Measurements from ENCODE around the gene BSPRY.
"Not testable (repeated sequence)": the region's sequence is repeated elsewhere in the genome, so short reads cannot be mapped to it uniquely, and the experiment has no call there.

Gene BSPRY

DNA sequence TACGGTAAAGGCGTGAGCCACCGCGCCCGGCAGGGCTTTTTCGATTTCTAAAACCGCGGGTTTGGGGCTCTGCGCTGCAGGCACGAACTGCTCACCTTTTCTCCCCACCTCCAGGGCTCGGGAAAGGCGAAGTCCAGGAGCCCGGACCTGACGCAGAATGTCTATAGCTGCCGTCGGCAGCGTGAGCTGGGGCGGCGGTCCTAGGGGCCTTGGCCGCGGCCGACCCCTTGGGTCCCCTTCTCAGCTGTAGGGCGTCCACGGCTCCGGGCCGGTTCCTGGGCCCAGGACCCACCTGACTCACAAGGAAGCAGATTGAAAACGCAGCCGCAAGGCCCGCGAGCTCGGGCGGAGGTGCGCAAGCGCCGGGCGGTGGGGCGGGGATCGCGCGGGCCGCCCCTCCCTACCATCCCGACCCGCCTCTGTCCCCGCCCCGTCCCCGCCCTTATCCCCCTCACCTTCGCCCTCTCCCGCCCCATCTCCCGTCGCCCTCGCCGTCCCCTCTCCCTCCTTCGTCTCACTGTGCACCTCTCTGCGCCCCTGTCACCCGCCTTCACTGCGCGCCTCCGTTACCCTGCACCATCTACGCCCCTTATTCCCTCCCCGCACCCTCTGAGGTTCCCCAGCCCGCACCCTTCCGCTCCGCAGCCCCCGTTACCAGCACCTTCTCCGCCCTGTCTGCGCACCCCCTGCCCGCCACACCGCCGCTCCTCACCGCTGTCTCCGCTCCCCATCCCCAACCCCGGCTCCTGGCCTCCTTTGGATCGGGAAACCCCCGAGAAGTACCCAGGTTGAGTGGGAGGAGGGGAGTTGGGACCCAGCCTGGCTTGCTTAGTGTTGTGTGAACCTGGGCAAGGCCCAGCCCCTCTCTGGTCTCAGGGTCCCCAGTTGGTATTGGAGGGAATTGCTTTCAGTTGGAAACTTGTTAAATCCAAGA lies 27.6 kb downstream of the BSPRY start, which contains the start of gene HDHD3:
Gene HDHD3, minus strand, starts transcription at position 353 of the 934 bp plus-strand sequence. CDS start 2,632 bp downstream, outside the sequence.
- no peak for TF ChIP-seq Cebpa-rat (IDR thresholded peaks at IDR 0.05)
- peaks cover 15% of the 10 kb centered on the region; the same call in 1 of the 2 replicates for H4K20me1 ChIP-seq
- peak within 1 kb of the TSS; percentile 78 for H3K27ac ChIP-seq
- no peaks in the 10 kb centered on the region for H3K27me3 ChIP-seq
- no peaks in the 10 kb centered on the region for H3K9me3 ChIP-seq
- H3K4me3 ChIP-seq: peak within 1 kb of the TSS; percentile 75
- H3K9ac ChIP-seq: peak within 1 kb of the TSS; percentile 84
- peaks cover 27% of the 10 kb centered on the region for H3K4me1 ChIP-seq
- H3K36me3 ChIP-seq: peaks cover 36% of the 10 kb centered on the region
- H3K4me2 ChIP-seq: peak within 1 kb of the TSS; percentile 91

DNA sequence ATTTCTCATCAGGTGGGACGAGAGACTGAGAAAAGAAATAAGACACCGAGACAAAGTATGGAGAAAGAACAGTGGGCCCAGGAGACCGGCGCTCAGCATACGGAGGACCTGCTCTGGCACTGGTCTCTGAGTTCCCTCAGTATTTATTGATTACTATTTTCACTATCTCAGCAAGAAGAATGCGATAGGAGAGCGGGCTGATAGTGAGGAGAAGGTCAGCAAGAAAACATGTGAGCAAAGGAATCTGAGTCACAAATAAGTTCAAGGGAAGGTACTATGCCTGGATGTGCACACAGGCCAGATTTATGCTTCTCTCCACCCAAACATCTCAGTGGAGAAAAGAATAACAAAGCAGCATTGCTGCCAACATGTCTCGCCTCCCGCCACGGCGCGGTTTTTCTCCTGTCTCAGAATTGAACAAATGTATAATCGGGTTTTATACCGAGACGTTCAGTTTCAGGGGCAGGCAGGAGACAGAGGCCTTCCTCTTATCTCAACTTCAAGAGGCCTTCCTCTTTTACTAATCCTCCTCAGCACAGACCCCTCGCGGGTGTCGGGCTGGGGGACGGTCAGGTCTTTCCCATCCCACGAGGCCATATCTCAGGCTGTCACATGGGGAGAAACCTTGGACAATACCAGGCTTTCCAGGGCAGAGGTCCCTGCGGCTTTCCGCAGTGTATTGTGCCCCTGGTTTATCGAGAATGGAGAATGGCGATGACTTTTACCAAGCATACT lies 29.9 kb downstream of the BSPRY start:
- H3K4me2 ChIP-seq, H3K27me3 ChIP-seq, H4K20me1 ChIP-seq, H3K27ac ChIP-seq, H3K9me3 ChIP-seq, H3K9ac ChIP-seq, H3K4me3 ChIP-seq: not testable (repeated sequence)
- Histone ChIP-seq H3K36me3 (peaks cover 12% of the 10 kb centered on the region), H3K4me1 (peaks cover 25% of the 10 kb centered on the region)

DNA sequence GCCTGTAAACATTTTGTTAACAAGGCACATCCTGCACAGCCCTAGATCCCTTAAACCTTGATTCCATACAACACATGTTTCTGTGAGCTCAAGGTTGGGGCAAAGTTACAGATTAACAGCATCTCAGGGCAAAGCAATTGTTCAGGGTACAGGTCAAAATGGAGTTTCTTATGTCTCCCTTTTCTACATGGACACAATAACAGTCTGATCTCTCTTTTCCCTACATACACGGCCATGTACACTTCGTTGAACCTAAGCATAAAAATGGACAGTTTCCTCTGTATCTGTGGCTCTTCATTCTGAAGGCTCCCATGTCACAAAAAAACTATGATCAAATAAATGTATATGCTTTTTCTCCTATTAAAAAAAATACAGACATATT lies 30.5 kb downstream of the BSPRY start:
- not testable (repeated sequence) for H3K4me3 ChIP-seq, H3K36me3 ChIP-seq, H3K9ac ChIP-seq, H3K9me3 ChIP-seq, H3K4me2 ChIP-seq, H3K27me3 ChIP-seq, H3K27ac ChIP-seq, H4K20me1 ChIP-seq
- peaks cover 25% of the 10 kb centered on the region for H3K4me1 ChIP-seq

DNA sequence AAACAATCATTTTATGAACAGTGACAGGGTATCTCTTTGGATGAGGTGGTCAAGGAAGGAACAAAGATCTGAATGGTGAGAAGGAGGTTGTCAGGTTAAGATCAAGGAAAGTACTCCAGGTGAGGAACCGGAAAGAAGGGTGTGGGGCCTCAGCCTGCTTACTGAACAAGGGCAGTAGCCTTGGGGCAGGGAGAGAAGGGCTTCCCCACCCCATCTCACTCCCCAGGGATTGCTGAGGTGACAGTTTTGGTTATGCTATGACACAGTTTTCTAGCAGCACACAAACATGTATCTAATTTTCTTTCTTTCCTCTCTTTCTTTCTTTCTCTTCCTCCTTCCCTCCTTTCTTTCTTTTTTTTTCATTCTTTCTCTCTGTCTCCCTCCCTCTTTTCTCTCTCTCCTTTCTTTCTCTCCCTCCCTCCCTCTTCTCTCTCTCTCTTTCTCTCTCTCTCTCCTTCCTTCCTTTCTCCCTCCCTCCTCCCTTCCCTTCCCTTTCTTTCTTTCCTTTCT lies 31.6 kb downstream of the BSPRY start:
- Histone ChIP-seq H3K4me3 (no peak overlapping the region), H3K36me3 (peaks cover 6% of the 10 kb centered on the region; the same call in 1 of the 2 replicates), H3K9ac (no peak overlapping the region), H3K4me2 (peak overlapping the region; percentile 5; the same call in 1 of the 2 replicates), H3K9me3 (no peaks in the 10 kb centered on the region), H4K20me1 (no peaks in the 10 kb centered on the region), H3K4me1 (peaks cover 16% of the 10 kb centered on the region), H3K27ac (no peak overlapping the region), H3K27me3 (no peaks in the 10 kb centered on the region)
- TF ChIP-seq Cebpa-rat (IDR thresholded peaks at IDR 0.05): no peak

DNA sequence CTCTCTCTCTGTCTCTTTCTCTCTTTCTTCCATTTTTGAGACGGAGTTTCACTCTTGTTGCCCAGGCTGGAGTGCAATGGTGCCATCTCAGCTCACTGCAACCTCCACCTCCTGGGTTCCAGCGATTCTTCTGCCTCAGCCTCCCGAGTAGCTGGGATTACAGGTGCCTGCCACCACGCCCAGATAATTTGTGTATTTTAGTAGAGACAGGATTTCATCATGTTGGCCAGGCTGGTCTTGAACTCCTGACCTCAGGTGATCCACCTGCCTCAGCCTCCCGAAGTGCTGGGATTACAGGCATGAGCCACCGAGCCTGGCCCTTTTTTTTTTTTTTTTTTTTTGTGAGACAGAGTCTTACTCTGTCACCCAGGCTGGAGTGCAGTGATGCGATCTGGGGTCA lies 32.1 kb downstream of the BSPRY start:
- H3K27ac ChIP-seq, H3K9me3 ChIP-seq, H3K27me3 ChIP-seq, H3K9ac ChIP-seq, H3K4me2 ChIP-seq, H3K4me3 ChIP-seq, H4K20me1 ChIP-seq: not testable (repeated sequence)
- Histone ChIP-seq H3K36me3 (peaks cover 10% of the 10 kb centered on the region; the same call in 1 of the 2 replicates), H3K4me1 (peaks cover 13% of the 10 kb centered on the region)

- no peak for TF ChIP-seq Cebpa-rat (IDR thresholded peaks at IDR 0.05)
- H3K27ac ChIP-seq: no peak overlapping the region
- no peaks in the 10 kb centered on the region for H3K27me3 ChIP-seq
- H3K9ac ChIP-seq: no peak overlapping the region
- H3K4me1 ChIP-seq: peaks cover 13% of the 10 kb centered on the region
- no peaks in the 10 kb centered on the region for H4K20me1 ChIP-seq
- no peaks in the 10 kb centered on the region for H3K9me3 ChIP-seq
- no peak overlapping the region for H3K4me3 ChIP-seq
- no peak overlapping the region for H3K4me2 ChIP-seq
- H3K36me3 ChIP-seq: peaks cover 16% of the 10 kb centered on the region; the same call in 1 of the 2 replicates
Observed at GRCh38 chr9:113381909-113382411, 32.6 kb downstream of the BSPRY start.

DNA sequence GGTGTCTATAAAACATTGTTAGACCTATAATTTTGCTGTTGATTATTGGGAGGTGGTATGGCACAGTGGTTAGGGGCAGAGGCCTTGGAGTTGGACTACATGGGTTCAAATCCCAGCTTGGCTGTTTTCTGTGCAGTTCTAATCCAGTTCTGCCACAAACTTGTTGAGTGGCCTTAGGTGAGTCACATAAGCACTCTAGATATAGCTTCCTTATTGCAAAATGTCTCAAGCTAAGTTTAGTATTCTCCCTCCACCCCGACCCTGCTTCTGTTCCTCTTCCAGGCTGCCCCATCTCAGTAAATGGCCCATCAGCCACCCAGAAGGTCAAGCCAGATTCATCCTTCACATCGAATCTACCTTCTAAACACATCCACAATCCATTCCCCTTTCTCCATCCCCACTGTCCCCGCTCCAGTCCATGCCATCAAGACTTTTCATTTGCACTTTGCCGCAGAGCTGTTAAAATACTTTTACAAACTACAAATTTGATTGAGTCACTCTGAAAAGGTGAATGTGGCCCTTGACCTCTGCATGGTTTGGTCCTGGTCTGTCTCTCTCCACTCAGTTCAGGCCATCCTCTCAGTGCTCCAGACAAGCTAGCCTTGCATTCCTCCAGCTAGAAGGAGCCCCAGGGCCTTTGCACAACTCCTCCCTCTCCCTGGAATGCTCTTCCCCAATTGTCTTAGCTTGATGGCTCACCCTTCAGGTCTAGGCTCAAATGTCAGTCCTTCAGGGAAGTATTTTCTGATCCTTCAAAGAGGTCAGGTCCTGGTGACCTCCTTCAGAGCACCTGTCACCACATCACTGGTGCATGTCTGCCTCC lies 37.4 kb downstream of the BSPRY start:
- no peaks in the 10 kb centered on the region for H3K9me3 ChIP-seq
- H3K27me3 ChIP-seq: no peaks in the 10 kb centered on the region
- no peak overlapping the region for H3K27ac ChIP-seq
- no peak overlapping the region for H3K4me2 ChIP-seq
- no peaks in the 10 kb centered on the region for H4K20me1 ChIP-seq
- TF ChIP-seq Cebpa-rat (IDR thresholded peaks at IDR 0.05): no peak
- H3K9ac ChIP-seq: no peak overlapping the region
- no peak overlapping the region for H3K4me3 ChIP-seq
- H3K36me3 ChIP-seq: peaks cover 64% of the 10 kb centered on the region
- H3K4me1 ChIP-seq: peaks cover 12% of the 10 kb centered on the region

- H3K4me1 ChIP-seq: peaks cover 12% of the 10 kb centered on the region
- no peaks in the 10 kb centered on the region for H3K9me3 ChIP-seq
- no peak for TF ChIP-seq Cebpa-rat (IDR thresholded peaks at IDR 0.05)
- H3K4me3 ChIP-seq: no peak overlapping the region
- H3K36me3 ChIP-seq: peaks cover 73% of the 10 kb centered on the region
- no peaks in the 10 kb centered on the region for H4K20me1 ChIP-seq
- peak overlapping the region; percentile 59 for H3K9ac ChIP-seq
- H3K4me2 ChIP-seq: 0 out of 2 replicates have a peak overlapping the region, but pooled peaks have one; percentile 31
- peak overlapping the region; percentile 33 for H3K27ac ChIP-seq
- no peaks in the 10 kb centered on the region for H3K27me3 ChIP-seq
Observed at GRCh38 chr9:113387560-113388230, 38.4 kb downstream of the BSPRY start.

DNA sequence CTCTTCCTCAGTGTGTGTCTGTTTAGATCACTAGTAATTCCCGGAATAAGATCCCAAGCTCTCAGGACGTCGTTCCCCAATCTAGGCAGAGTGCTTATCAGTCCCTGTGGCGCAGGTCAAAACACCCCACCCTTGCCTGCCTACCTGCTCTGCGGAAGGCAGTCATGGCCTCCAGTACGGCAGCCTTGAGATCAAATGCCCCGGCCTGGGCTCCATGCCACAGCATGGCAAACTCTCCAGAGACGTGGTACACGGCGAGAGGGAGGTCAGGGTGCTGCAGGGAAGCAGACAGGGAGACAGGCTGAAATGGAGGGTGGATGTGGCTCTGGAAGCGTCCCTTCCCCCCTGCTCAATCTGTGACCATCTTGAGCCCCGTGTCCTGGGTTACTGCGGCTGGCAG lies 39.5 kb downstream of the BSPRY start:
- Histone ChIP-seq H3K4me3 (no peak overlapping the region), H3K36me3 (peaks cover 83% of the 10 kb centered on the region), H3K9ac (no peak overlapping the region), H3K4me1 (peaks cover 12% of the 10 kb centered on the region), H3K27ac (no peak overlapping the region), H3K9me3 (no peaks in the 10 kb centered on the region), H3K27me3 (no peaks in the 10 kb centered on the region), H4K20me1 (no peaks in the 10 kb centered on the region), H3K4me2 (no peak overlapping the region)
- no peak for TF ChIP-seq Cebpa-rat (IDR thresholded peaks at IDR 0.05)

All from BLaER1 (cell line).